Neural progenitor cell (in vitro differentiated cells): ENCODE data around the gene MYO15A.

Experiments
- CTCF ChIP-seq: fragments of 200-600 bp; sonication (generic); IDR thresholded peaks from 2 replicates; pipeline ENCODE4 v1.5.1; 2017; ENCODE audit warnings: antibody characterized with exemption, mild to moderate bottlenecking
- EZH2 ChIP-seq: fragments of 200-600 bp; sonication (generic); IDR thresholded peaks from 2 replicates; pipeline ENCODE4 v1.6.1; 2017; ENCODE audit warnings: antibody characterized with exemption, mild to moderate bottlenecking, moderate library complexity
- EZH2phosphoT487 ChIP-seq: fragments of 200-600 bp; sonication (generic); IDR thresholded peaks from 2 replicates; pipeline ENCODE4 v1.6.1; 2017; ENCODE audit warnings: antibody characterized with exemption

GRCh38 chr17:18074566-18075272 is 33.8 kb upstream of the MYO15A start:
- TF ChIP-seq CTCF: no peak
- TF ChIP-seq EZH2phosphoT487: no peak
- no peak for TF ChIP-seq EZH2
